Muscle layer of duodenum (tissue), 2 donors: Measurements from ENCODE around the gene BBIP1.

ENCODE experiments used
- H3K27ac ChIP-seq: one replicate; pipeline ENCODE4 v1.7.0; 2013; ENCODE audit warnings: mild to moderate bottlenecking, low read length
- H3K27me3 ChIP-seq: one replicate; pipeline ENCODE4 v1.7.0; 2013; ENCODE audit warnings: low read depth, mild to moderate bottlenecking, control low read depth, low read length
- H3K36me3 ChIP-seq, 2 donors: one replicate each; pipeline ENCODE4 v1.7.0; 2013; ENCODE audit warnings: low read length in 2 of 2, control low read depth in 1 of 2, mild to moderate bottlenecking in 1 of 2; ENCODE audit not compliant: insufficient read depth in 2 of 2, control insufficient read depth in 1 of 2
- H3K4me1 ChIP-seq, 2 donors: one replicate each; pipeline ENCODE4 v1.7.0; 2013; ENCODE audit warnings: low read length in 2 of 2, mild to moderate bottlenecking in 2 of 2, control low read depth in 1 of 2, moderate library complexity in 1 of 2; ENCODE audit not compliant: insufficient read depth in 2 of 2, control insufficient read depth in 1 of 2
- H3K4me3 ChIP-seq, 2 donors: one replicate each; pipeline ENCODE4 v1.7.0; 2013; ENCODE audit warnings: low read length in 2 of 2, low read depth in 1 of 2, mild to moderate bottlenecking in 1 of 2
- H3K9me3 ChIP-seq, 2 donors: one replicate each; pipeline ENCODE4 v1.7.0; 2013; ENCODE audit warnings: low read length in 2 of 2, control low read depth in 1 of 2, mild to moderate bottlenecking in 1 of 2; ENCODE audit not compliant: control insufficient read depth in 1 of 2
- donor health status: healthy.

The BBIP1 gene

DNA sequence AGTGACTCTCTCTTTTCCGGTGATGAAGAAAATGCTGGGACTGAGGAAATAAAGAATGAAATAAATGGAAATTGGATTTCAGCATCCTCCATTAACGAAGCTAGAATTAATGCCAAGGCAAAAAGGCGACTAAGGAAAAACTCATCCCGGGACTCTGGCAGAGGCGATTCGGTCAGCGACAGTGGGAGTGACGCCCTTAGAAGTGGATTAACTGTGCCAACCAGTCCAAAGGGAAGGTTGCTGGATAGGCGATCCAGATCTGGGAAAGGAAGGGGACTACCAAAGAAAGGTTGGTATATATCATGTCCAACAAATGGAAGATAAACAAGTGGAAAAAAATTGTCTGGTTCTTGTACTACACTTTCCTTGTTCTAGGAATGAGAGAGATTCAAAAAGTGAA lies 37.7 kb downstream of the BBIP1 start:
- Histone ChIP-seq H3K9me3 (no peaks in the 10 kb centered on the region), H3K36me3 (peaks cover 8 to 41% of the 10 kb centered on the region in 2 donors), H3K4me3 (no peak overlapping the region), H3K27me3 (no peaks in the 10 kb centered on the region), H3K27ac (no peak overlapping the region), H3K4me1 (peaks cover 0 to 16% of the 10 kb centered on the region in 2 donors)

DNA sequence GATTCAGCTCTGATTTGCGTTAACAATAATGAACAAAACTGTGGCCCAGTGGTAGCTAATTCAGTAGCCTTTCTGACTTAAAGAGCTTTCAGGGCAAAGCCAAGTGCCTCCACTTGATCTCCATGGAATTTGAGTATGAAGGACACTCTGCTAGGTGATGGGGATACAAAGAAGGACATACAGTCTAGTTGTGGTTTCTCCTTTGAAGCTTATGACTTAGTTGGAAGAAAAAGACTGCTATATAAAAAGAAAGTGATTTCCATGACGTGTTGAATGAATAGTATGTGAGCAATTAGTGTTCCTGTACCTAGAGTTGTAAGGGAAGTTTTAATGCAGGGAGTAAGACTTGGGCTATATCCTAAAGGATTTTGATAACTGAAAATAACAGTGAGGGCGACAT lies 39.0 kb downstream of the BBIP1 start:
- H3K36me3 ChIP-seq: peaks cover 7 to 36% of the 10 kb centered on the region in 2 donors
- no peak overlapping the region for H3K27ac ChIP-seq
- H3K4me1 ChIP-seq: peaks cover 0 to 24% of the 10 kb centered on the region in 2 donors

DNA sequence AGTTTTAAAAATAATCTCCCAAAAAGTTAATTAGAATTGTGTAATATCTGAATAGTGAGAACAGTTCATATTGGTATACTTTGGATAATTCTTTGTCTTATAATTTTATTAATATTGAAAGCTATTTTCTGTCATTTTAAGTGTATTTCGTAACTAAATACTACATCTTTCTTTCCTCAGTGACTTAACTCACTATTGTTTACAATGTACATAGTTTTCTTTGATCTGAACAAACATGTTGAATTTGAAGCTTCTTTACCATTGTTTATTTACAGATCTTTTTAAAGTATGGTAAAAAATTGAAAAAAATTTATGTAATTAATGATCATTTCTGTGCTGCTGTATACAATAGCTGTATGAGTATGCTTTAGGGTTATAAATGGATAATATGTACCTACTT lies 42.2 kb downstream of the BBIP1 start:
- Histone ChIP-seq H3K4me3 (no peak overlapping the region), H3K27me3 (no peaks in the 10 kb centered on the region), H3K27ac (no peak overlapping the region), H3K36me3 (peaks cover 4 to 19% of the 10 kb centered on the region in 2 donors), H3K4me1 (peaks cover 4 to 17% of the 10 kb centered on the region in 2 donors), H3K9me3 (no peaks in the 10 kb centered on the region)

More for the DNA sequence above, 39.0 kb downstream of the BBIP1 start:
- Histone ChIP-seq H3K4me3 (no peak overlapping the region), H3K27me3 (no peaks in the 10 kb centered on the region), H3K9me3 (no peaks in the 10 kb centered on the region)

DNA sequence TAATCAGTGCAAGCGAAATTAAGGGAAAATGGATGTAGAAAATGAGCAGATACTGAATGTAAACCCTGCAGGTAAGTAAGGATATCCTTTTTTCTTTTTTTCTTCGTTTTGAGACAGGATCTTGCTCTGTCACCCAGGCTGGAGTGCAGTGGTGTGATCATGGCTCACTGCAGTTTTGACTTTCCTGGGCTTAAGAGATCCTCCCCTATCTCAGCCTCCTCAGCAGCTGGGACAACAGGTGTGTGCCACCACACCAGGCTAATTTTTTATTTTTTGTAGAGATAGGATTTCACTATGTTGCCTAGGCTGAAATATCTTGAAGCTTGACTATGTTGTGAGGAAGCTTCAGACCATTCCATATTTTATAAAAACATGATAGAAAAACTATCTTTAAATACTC lies 43.0 kb downstream of the BBIP1 start:
- Histone ChIP-seq H3K27me3 (no peaks in the 10 kb centered on the region), H3K4me3 (no peak overlapping the region), H3K27ac (no peak overlapping the region), H3K36me3 (peaks cover 4 to 19% of the 10 kb centered on the region in 2 donors), H3K9me3 (no peaks in the 10 kb centered on the region), H3K4me1 (peaks cover 6 to 19% of the 10 kb centered on the region in 2 donors)

DNA sequence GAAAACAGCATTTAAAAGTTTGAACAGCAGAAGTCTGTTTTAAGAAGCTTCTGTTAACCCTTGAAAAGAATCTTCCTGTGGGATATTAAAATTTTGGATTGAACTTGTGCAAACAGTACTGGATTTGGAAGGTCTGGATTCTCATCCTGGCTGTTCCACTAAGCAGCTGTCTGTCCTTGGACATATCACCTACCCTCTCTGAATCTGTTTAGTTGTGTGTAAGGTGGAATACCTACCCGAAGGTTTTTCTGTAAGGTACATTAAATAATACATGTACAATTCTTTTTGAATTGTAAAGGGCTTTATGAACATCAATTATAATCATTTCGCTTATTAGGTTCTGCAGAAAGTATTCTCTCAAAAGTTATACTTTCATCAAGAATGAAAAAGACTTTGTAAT lies 45.0 kb downstream of the BBIP1 start:
- Histone ChIP-seq H3K4me3 (peak overlapping the region; percentile 71 to 94), H3K27me3 (no peaks in the 10 kb centered on the region), H3K27ac (peak overlapping the region; percentile 97), H3K9me3 (no peaks in the 10 kb centered on the region), H3K36me3 (peaks cover 4 to 12% of the 10 kb centered on the region in 2 donors), H3K4me1 (peaks cover 7 to 24% of the 10 kb centered on the region in 2 donors)

DNA sequence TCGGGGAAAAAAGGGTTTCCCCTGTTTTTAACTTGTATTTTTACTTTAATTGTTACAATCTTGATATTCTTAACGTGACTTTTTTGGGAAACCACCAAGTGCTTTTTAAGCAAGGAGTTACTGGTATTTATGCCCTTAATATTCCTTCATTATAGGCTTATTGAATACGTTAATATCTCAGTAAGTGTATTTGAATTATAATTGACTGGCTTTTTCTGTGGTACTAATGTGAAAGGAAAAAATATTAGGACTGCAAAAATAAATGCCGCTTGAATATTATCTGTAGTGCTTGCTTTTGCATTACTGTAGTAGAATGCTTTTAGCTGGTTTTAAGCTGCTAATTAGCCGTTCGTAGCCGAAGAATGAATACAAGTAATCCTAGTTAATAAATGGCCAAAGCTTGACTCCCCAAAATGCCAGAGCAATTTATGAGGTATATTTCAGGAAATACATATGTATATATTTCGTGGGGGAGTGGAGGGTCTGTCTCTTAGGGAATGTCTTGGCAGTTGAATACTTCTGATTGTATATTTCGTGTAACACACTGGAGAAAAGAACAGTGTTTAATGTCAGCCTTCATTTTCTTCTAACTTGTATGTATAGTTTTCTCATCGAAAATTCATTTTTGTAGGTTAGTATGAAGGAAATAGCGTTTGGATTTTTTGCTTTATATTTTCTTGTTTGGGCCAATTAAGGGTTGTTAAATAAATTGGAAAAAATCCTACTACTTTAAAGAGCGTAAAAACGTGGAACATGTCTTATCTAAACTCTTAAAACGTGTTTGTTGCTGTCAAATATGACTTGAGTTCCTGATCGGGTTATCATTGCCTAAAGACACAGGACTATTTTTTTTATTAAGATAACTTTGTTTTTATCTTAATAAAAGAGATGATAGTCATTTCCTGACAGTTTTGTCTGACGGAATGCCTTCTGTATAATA lies 45.7 kb downstream of the BBIP1 start:
- Histone ChIP-seq H3K27me3 (no peaks in the 10 kb centered on the region), H3K27ac (peak overlapping the region; percentile 97), H3K9me3 (no peaks in the 10 kb centered on the region), H3K4me1 (peaks cover 7 to 24% of the 10 kb centered on the region in 2 donors), H3K36me3 (peaks cover 4 to 7% of the 10 kb centered on the region in 2 donors), H3K4me3 (peak overlapping the region; percentile 71 to 94)

DNA sequence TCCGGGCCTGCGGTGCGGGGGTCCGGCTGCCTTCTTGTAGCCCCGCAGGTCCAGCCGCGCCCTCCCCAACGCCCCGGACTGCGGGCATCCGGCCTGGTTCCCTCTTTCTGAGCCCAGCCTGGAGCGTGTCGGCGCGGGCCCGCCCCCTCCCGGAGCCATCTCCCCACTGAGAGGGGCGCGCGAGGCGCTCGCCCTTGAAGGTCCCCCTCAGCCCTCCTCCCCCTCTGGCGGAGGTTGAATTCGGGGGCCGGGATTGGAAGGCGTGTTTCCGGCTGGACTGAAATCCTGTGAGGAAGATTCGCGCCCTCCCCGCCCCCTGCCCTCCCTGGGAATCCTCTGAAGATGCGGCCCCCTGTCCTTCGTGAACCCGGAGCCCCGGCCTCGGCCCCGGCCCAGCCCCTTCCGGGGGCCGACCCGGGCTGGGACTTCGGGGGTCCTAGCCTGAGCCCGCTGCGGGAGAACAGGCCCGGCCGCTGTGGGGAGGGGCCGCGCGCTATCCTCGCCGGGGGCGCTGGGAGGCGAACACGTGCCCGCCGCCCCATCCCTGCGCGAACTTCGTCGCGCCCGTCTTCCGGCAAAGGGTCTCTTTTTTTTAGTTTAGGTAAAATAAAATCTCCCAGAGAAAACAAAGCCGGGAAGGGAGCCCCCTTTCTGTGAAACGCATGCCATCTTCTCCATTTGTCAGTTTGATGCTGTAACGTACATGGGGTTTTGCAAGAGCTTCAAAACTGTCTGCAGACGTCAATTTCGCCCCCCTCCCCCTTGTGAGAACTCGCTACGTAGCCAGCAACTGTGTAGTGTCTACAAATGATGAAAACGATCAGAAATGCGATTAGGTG lies 46.6 kb downstream of the BBIP1 start:
- peak overlapping the region; percentile 97 for H3K27ac ChIP-seq
- no peaks in the 10 kb centered on the region for H3K27me3 ChIP-seq
- H3K9me3 ChIP-seq: no peaks in the 10 kb centered on the region
- peaks cover 7 to 24% of the 10 kb centered on the region in 2 donors for H3K4me1 ChIP-seq
- H3K36me3 ChIP-seq: peaks cover 0 to 4% of the 10 kb centered on the region in 2 donors
- H3K4me3 ChIP-seq: peak overlapping the region; percentile 71 to 94

DNA sequence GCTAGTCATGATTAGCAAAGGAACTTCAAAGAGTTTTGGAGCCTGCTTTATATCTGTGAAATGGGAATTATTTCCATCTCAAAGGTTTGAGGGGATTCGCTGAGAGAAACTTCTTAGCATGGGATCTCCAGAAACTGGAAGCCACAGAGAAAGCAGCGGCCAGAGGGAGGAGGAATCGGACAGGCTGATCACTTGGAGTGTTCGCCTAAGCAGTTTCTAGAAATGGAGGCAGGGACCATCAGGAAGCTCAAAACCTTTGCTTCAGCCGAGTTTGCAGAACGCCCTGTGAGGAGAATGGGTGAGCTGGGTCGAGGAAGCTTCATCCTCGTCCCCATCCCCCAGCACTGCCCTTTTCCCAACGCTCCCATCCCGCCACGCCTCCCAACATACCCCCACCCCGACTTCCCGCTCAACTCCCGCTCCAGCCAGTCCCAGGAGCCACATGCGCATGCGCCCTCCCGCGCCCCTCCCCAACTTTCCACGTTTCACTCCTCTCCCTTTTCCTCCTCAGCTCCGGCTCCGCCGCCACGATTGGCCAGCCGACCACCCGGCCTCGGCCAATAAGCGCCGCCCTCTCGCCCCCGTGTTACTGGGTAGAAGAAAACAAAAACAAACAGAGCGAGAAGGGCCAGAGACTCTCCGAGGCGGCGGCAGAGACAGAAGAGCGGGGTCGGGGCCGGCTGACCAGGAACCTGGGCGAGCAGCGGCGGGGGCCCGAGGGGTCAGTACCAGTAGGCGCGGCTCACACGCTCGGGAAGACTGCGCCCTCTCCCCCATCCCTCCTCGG lies 47.5 kb downstream of the BBIP1 start, which contains the start of gene PDCD4:
Gene PDCD4, plus strand, starts transcription at position 631 of the 787 bp plus-strand sequence. CDS start 4,100 bp downstream, outside the sequence.
- H3K4me1 ChIP-seq: peaks cover 10 to 24% of the 10 kb centered on the region in 2 donors
- no peaks in the 10 kb centered on the region for H3K27me3 ChIP-seq
- H3K36me3 ChIP-seq: no peaks in the 10 kb centered on the region
- peak within 1 kb of the TSS; percentile 71 to 94 for H3K4me3 ChIP-seq
- H3K27ac ChIP-seq: peak within 1 kb of the TSS; percentile 97
- H3K9me3 ChIP-seq: no peaks in the 10 kb centered on the region

DNA sequence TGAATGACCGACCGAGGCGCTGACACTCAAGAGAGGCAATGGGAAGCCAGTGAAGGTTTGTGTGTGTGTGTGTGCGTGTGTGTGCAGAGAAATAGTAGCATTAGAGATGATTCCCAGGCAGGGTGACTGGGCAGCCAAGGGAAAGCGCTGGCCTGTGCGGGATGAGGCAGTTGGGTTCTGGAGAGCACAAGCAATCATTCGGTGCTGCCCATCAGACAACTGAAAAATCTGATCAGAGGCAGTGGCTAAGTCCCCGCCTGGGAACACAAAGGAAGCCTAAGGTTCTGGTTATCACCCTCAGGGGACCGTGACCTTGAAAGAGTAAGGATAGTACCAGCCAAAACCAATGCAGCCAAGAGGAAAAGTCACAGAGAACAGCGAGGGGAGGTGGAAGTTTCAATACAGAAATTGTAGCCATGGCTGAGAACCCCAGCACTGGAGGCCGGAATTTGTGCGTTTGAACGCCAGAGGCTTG lies 48.1 kb downstream of the BBIP1 start:
- H3K4me1 ChIP-seq: peaks cover 17 to 24% of the 10 kb centered on the region in 2 donors
- H3K4me3 ChIP-seq: peak overlapping the region; percentile 71 to 94

DNA sequence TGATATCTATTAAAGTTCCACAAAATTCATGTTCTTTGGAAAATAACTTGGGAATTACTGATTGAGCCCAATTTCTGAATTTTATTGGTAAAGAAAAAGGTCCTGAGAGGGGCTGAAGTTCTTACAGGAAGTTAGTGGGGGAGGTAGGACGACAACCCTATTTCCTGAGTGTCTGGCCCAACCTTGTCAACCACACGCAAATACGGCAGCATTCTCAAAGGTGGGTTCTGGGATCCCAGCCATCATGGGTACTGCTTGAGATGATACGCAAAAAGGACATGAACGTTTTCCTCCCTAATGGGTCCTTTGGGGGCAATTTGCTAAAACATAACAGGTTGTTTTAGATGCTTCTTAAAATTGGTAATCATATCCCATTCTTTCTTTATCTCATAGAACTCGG lies 50.0 kb downstream of the BBIP1 start:
- Histone ChIP-seq H3K27ac (peak overlapping the region; percentile 28), H3K27me3 (no peaks in the 10 kb centered on the region), H3K36me3 (no peaks in the 10 kb centered on the region), H3K4me3 (no peak overlapping the region), H3K4me1 (peaks cover 25 to 30% of the 10 kb centered on the region in 2 donors), H3K9me3 (no peaks in the 10 kb centered on the region)

More for the DNA sequence above, 48.1 kb downstream of the BBIP1 start:
- no peaks in the 10 kb centered on the region for H3K27me3 ChIP-seq
- H3K27ac ChIP-seq: peak overlapping the region; percentile 97
- no peaks in the 10 kb centered on the region for H3K36me3 ChIP-seq
- no peaks in the 10 kb centered on the region for H3K9me3 ChIP-seq
